HG02571 (cell line): ENCODE measurements around the gene NINJ2.
"Not testable (repeated sequence)": the region's sequence is repeated elsewhere in the genome, so short reads cannot be mapped to it uniquely, and the experiment has no call there.

Experiments used
- ATAC-seq: cut with Tn5 transposase; IDR thresholded peaks from one replicate; pipeline ENCODE4 v1.9.1; 2021; ENCODE audit warnings: mild to moderate bottlenecking, moderate library complexity; ENCODE audit not compliant: unreplicated experiment

The NINJ2 gene

DNA sequence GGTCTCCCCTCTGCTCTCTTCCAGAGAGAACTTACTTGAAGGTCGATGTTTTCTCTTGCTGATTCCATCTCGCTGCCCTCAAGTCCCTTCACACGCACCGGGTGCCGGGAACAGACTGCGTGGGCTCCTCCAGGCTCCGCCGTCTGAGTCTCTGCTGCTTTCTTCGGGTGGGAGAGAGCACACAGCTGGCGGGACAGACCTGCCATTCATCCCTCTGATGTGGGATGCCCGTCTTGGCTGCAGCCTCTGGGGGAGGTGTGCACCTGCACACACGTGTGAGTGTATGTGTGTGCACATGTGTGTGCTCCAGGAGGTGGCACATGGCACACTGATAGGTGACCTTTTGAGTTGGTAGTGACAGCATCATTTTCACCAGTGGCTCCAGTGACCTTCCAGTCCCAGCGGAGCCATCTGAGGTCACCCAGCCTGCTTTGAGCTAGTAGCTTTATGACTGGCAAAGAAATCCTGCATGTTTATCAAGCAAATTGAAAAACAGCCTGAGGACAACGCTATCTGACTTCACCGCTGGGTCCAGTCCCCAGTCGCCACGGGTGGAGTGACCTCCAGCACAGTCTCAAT, at the start of gene NINJ2:
TSS of gene NINJ2 (minus strand) at position 153 of the 579 bp plus-strand sequence. CDS start at position 68, 85 bp downstream.
- ATAC-seq: no peak

GRCh38 chr12:712172-712863, 49.1 kb upstream of the NINJ2 start:
- ATAC-seq: no peak

- no peak for ATAC-seq
Observed at GRCh38 chr12:709455-710020, 46.3 kb upstream of the NINJ2 start.

DNA sequence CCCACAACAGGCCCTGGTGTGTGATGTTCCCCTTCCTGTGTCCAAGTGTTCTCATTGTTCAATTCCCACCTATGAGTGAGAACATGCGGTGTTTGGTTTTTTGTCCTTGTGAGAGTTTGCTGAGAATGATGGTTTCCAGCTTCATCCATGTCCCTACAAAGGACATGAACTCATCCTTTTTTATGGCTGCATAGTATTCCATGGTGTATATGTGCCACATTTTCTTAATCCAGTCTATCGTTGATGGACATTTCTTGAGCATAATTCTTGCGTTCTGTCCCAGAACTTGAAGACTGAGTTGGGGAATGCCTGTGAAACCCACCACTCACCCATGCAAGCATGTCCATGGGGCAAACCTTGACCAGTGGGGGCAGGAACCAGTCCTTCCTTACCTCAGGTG, 44.8 kb upstream of the NINJ2 start:
- ATAC-seq: not testable (repeated sequence)

DNA sequence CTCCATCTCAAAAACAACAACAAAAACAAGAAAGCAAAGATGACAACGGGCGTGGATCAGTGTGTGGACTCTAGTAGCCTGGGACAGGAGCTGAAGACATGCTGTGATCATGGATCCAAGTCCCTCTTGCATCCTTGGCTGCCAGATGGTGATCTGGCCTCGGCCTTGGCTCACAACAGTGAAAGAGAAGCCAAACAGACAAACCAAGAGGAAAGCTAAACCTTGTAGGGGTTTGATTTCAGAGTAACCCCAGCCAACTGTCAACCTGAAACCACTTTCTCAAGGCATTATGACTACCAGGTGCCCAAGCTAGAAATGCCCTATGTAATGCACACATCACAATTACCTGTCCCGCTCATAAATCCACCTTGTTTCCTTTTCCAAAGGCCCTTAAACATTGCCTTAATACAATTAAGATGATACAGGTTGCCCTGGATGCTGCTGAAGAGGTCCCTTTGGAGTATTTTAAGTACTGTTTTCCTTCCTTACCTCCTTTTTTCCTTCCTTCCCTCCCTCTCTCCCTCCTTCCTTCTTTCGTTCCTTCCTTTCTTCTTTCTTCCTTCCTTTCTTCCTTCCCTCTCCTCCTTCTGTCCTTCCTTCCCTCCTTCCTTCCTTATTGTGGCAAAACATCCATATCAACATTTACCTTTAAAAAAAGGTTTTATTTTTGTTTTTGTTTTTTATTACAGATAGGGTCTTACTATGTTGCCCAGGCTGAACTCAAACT, 41.4 kb upstream of the NINJ2 start:
- ATAC-seq: no peak

GRCh38 chr12:701896-702539, 38.8 kb upstream of the NINJ2 start:
- no peak for ATAC-seq

DNA sequence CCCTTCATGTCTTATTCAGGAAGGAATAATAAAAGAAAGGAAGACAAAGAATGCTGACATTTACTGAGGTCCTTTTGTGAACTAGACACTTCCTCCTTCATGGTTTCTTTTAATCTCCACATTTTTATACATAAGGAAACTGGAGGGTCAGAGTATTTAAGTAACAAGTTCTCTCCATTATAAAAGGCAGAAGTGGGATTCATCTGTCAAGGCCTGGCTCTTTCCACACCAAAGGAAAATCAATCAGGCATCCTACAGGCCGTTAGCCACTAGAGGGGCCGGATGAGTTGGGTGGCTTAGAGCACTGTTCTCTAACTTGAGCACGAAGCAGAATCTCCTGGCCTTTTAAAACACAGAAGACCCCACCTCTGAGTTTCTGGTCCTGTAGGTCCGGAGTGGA, 36.8 kb upstream of the NINJ2 start:
- ATAC-seq: no peak

- ATAC-seq: not testable (repeated sequence)
Observed at GRCh38 chr12:698222-698621, 35.0 kb upstream of the NINJ2 start.

DNA sequence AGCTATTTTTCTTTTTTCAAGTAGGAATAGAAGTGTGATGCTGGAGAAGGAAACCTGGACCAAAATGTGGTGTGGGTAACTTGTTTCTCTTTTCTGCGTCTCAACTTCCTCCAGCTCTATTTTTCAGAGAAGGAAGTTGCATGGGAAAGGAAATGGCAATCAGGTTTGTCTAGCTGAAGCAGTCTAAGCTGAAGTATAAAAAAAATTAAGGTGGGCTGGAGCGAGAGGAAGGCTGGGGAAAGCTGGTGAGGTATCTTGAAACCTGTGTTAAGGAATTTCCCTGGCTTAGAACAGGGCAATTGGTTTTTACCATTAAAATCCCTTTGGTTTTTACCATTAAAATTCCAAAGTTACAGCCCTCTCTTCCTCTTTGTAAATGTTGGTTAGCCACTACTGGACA, 34.2 kb upstream of the NINJ2 start:
- no peak for ATAC-seq

- ATAC-seq: no peak
Observed at GRCh38 chr12:694734-695503, 31.7 kb upstream of the NINJ2 start.

- ATAC-seq: no peak
Observed at GRCh38 chr12:693934-694533, 30.8 kb upstream of the NINJ2 start.

GRCh38 chr12:692274-692673, 29.0 kb upstream of the NINJ2 start:
- ATAC-seq: no peak

DNA sequence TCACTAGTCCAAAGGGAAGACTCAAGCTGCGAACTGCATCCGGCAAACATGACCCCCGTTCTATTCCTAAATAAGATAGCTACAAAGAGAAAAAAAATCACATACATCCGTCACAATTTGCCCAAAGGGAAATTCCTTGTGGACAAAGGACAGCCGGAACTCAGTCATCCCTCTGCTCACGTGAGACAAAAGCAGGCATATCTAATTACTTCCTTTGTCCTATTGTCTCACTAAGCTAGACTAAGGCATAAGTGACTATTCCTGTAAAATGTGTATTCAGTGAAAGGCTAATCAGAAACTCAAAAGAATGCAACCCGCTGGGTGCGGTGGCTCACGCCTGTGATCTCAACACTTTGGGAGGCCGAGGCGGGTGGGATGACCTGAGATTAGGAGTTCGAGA, 27.2 kb upstream of the NINJ2 start:
- ATAC-seq: no peak

DNA sequence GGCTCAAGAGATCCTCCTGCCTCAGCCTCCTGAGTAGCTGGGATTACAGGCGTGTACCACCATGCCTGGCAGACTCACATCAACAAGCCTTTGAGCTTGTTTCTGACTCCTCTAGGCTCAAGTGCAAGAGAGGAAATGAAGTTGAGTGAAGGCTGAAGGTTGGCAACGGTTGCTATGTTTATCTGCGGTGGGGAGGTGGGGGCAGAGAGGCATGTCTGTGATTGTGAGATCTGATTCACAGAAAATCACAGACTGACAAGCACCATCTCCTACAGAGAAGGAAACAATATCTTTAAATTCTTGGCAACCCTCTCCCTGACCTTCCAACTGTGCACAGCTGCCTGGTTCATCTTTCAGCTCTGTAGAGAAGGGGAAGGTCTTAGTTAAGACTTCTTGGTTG, 22.1 kb upstream of the NINJ2 start:
- ATAC-seq: no peak

GRCh38 chr12:684416-684815, 21.2 kb upstream of the NINJ2 start:
- no peak for ATAC-seq

- ATAC-seq: no peak
Observed at GRCh38 chr12:681568-682256, 18.5 kb upstream of the NINJ2 start.

DNA sequence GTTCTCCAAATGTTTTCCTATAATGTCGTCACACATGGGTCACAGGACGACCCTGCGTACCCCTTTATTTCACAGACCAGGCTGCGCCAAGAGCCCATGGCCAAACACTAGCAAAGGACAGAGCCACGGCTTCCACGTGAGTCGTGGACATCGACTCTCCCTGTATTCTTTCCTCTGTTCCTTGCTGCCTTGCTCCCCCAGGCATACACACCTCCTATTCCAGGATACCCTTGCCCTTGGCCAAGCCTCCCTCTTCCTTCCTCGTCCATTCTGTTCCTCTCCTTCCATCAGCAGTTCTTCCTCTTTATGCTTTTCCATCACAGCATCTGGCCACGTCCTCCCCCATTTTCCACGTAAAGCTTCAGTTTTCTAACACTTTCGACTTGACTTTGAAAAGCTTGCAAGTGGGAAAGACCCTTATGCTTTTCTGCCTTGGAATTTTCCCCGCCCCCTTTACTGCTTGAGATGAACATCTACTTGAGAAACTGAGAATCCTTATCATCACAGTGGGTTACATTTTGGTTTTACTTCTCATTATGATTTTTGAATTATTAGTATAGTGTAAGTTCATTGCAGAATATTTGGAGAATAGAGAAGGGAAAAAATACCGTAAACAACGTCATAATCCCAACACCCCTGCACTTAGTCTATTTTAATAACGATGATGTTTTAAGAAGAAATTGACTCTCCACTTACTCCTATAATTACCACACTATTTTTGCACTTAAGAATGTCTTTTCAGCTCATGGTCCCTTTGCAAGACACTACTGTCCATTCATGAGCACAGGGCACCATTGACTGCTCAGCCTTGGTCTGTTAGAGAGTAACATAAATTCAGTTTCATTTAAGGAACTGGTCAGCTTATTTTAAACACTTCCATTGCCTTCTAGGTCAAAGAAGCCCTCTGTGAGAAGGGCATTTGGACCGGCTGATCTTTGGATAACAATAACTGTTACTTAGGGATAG, 15.8 kb upstream of the NINJ2 start:
- no peak for ATAC-seq

DNA sequence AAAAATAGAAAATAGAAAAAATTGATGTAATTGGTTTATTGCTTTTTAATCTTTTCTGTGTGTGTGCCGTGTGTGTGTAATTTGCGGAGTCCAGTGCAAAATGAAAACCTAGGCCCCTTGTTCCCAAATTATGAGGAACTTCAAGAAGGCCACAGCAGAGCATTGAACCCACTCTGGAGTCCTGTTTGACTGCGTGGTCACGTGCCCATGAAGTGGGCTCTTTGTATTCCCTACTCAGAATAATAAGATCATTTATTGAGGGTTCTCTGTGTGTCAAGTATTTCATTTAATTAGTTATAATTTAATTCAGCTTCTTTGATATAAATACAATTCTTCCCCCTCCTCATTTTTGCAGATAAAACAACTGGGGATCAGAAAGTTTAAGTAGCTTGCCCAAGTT, 12.3 kb upstream of the NINJ2 start:
- no peak for ATAC-seq
